GM23248 (cell line): ENCODE results near the gene TAB2. TPM values are rescaled to one million over a fixed set of nuclear protein-coding genes. Genes with fewer than 3 reads are reported as not detected.

ENCODE experiments used
- DNase-seq: peaks from one replicate; pipeline ENCODE4 v3.0.0-alpha.2; 2015
- H2AFZ ChIP-seq: fragments of 200-600 bp; sonication (generic); 2 replicates; pipeline ENCODE4 v1.6.1; 2016; ENCODE audit warnings: antibody characterized with exemption
- H3F3A ChIP-seq: fragments of 200-600 bp; sonication (generic); 2 replicates; pipeline ENCODE4 v1.6.1; 2016; ENCODE audit warnings: mild to moderate bottlenecking, antibody characterized with exemption, mixed run types; ENCODE audit not compliant: insufficient read depth
- H3K27ac ChIP-seq: fragments of 200-600 bp; sonication (generic); 2 replicates; pipeline ENCODE4 v1.5.1; 2016; ENCODE audit warnings: mild to moderate bottlenecking
- H3K27me3 ChIP-seq: fragments of 200-600 bp; sonication (generic); replicated peaks from 2 replicates; pipeline ENCODE4 v1.6.1; 2016; ENCODE audit warnings: mild to moderate bottlenecking; ENCODE audit not compliant: insufficient read depth
- H3K36me3 ChIP-seq: fragments of 200-600 bp; sonication (generic); 2 replicates; pipeline ENCODE4 v1.6.1; 2016; ENCODE audit warnings: low read depth, mild to moderate bottlenecking
- H3K4me1 ChIP-seq: fragments of 200-600 bp; sonication (generic); 2 replicates; pipeline ENCODE4 v1.6.1; 2016; ENCODE audit warnings: mild to moderate bottlenecking; ENCODE audit not compliant: insufficient read depth
- H3K4me2 ChIP-seq: fragments of 200-600 bp; sonication (generic); one replicate; pipeline ENCODE4 v1.6.1; 2016; ENCODE audit warnings: mild to moderate bottlenecking; ENCODE audit not compliant: unreplicated experiment
- H3K4me3 ChIP-seq: fragments of 200-600 bp; sonication (generic); 2 replicates; pipeline ENCODE4 v1.5.1; 2016; ENCODE audit warnings: mild to moderate bottlenecking
- H3K79me2 ChIP-seq: fragments of 200-600 bp; sonication (generic); 2 replicates; pipeline ENCODE4 v1.6.1; 2016; ENCODE audit warnings: mild to moderate bottlenecking; ENCODE audit not compliant: insufficient read depth
- H3K9ac ChIP-seq: fragments of 200-600 bp; sonication (generic); 2 replicates; pipeline ENCODE4 v1.6.1; 2016; ENCODE audit warnings: mild to moderate bottlenecking
- H3K9me2 ChIP-seq: fragments of 200-600 bp; sonication (generic); 2 replicates; pipeline ENCODE4 v1.6.1; 2016; ENCODE audit warnings: mixed run types, mild to moderate bottlenecking, moderate library complexity; ENCODE audit not compliant: insufficient read depth
- H3K9me3 ChIP-seq: fragments of 200-600 bp; sonication (generic); one replicate; pipeline ENCODE4 v1.6.1; 2017; ENCODE audit warnings: low read depth
- H4K20me1 ChIP-seq: fragments of 200-600 bp; sonication (generic); 2 replicates; pipeline ENCODE4 v1.6.0; 2016; ENCODE audit not compliant: insufficient read depth
- EZH2 ChIP-seq: fragments of 200-600 bp; sonication (generic); IDR thresholded peaks from 2 replicates; pipeline ENCODE4 v1.6.1; 2018; ENCODE audit warnings: antibody characterized with exemption, mild to moderate bottlenecking; ENCODE audit not compliant: insufficient read depth, poor library complexity, severe bottlenecking
- EZH2phosphoT487 ChIP-seq: fragments of 200-600 bp; sonication (generic); IDR thresholded peaks from 2 replicates; pipeline ENCODE4 v1.6.1; 2018; ENCODE audit warnings: antibody characterized with exemption, moderate library complexity, mild to moderate bottlenecking, low read depth; ENCODE audit not compliant: insufficient read depth
- WGBS, 2 experiments: methylation state at CpG; one replicate each; pipeline ENCODE4 v1.1.6; 2015 to 2017; ENCODE audit warnings: low lambda C conversion rate in 2 of 2, low coverage in 1 of 2; ENCODE audit errors: missing lambda C conversion rate in 2 of 2; 5-methylcytosine and 5-hydroxymethylcytosine counted together
- in situ Hi-C: fragments of 300-500 bp; cut with MboI; formaldehyde crosslinking; loops from 2 replicates; pipeline ENCODE4 v1.15.0; 2020
- polyA plus RNA-seq: library from polyadenylated mRNA; unstranded; fragments of >200 nt; fragmentation: Nextera tagmentation; extraction: Ambion mirVana; gene quantifications from 2 replicates; pipeline ENCODE4 v1.2.1, GENCODE V29; 2016
- total RNA-seq: library from RNA; depleted of rRNA; stranded (reverse); fragments of >200 nt; shearing (Covaris generic); gene quantifications from 2 replicates; pipeline ENCODE4 v1.2.3, GENCODE V29; 2014

TAB2 gene
- total and polyA plus RNA-seq, 2 experiments from 2014 or later = 11.6 to 28.4 TPM

GRCh38 chr6:149331871-149332270, 14.4 kb downstream of the TAB2 start:
- Histone ChIP-seq H3K4me2 (peak overlapping the region; percentile 59), H3K9me2 (no peaks in the 10 kb centered on the region), H2AFZ (no peak overlapping the region), H3K4me1 (peaks cover 55% of the 10 kb centered on the region), H4K20me1 (peaks cover 48% of the 10 kb centered on the region), H3K9ac (0 out of 2 replicates have a peak overlapping the region, but pooled peaks have one; percentile 24), H3K4me3 (peak overlapping the region; percentile 25; the same call in 1 of the 2 replicates), H3K27ac (peak overlapping the region; percentile 58), H3K9me3 (no peaks in the 10 kb centered on the region), H3K79me2 (peaks cover 99% of the 10 kb centered on the region), H3F3A (peaks cover 62% of the 10 kb centered on the region), H3K36me3 (no peaks in the 10 kb centered on the region), H3K27me3 (no peaks in the 10 kb centered on the region)
- WGBS, 2 experiments = 44 to 69% methylated on average over 2 of the region's 2 CpGs
- peak; percentile 67 for DNase-seq
- in situ Hi-C loops = no loop called here
- TF ChIP-seq EZH2 (no peak), EZH2phosphoT487 (no peak)

GRCh38 chr6:149332602-149333265, 15.2 kb downstream of the TAB2 start:
- WGBS, 2 experiments = 78 to 80% methylated on average over 5 of the region's 5 CpGs
- no peak overlapping the region for H3K9ac ChIP-seq
- peak overlapping the region; percentile 59 for H3K4me2 ChIP-seq
- H2AFZ ChIP-seq = no peak overlapping the region
- H4K20me1 ChIP-seq = peaks cover 42% of the 10 kb centered on the region
- H3K9me2 ChIP-seq = no peaks in the 10 kb centered on the region
- H3K9me3 ChIP-seq = no peaks in the 10 kb centered on the region
- peak overlapping the region; percentile 58; the same call in 1 of the 2 replicates for H3K27ac ChIP-seq
- H3K4me3 ChIP-seq = no peak overlapping the region
- H3K36me3 ChIP-seq = no peaks in the 10 kb centered on the region
- peaks cover 63% of the 10 kb centered on the region for H3K4me1 ChIP-seq
- in situ Hi-C loops = no loop called here
- peak; percentile 50 for DNase-seq
- TF ChIP-seq EZH2 (no peak), EZH2phosphoT487 (no peak)
- H3K27me3 ChIP-seq = no peaks in the 10 kb centered on the region
- peaks cover 99% of the 10 kb centered on the region for H3K79me2 ChIP-seq
- H3F3A ChIP-seq = peaks cover 69% of the 10 kb centered on the region

- 88 to 94% methylated on average over 4 of the region's 4 CpGs for WGBS, 2 experiments
- Histone ChIP-seq H3K4me3 (no peak overlapping the region), H3F3A (peaks cover 72% of the 10 kb centered on the region), H3K9me2 (no peaks in the 10 kb centered on the region), H3K4me1 (peaks cover 68% of the 10 kb centered on the region), H3K36me3 (no peaks in the 10 kb centered on the region), H3K27ac (no peak overlapping the region), H4K20me1 (peaks cover 40% of the 10 kb centered on the region), H2AFZ (no peak overlapping the region), H3K4me2 (peak overlapping the region; percentile 9), H3K9ac (no peak overlapping the region), H3K9me3 (no peaks in the 10 kb centered on the region), H3K79me2 (peaks cover 99% of the 10 kb centered on the region), H3K27me3 (no peaks in the 10 kb centered on the region)
- TF ChIP-seq EZH2 (no peak), EZH2phosphoT487 (no peak)
- in situ Hi-C loops = no loop called here
- no peak for DNase-seq
These were observed 15.7 kb downstream of the TAB2 start for GRCh38 chr6:149333266-149333620.

GRCh38 chr6:149334201-149334600, 16.7 kb downstream of the TAB2 start:
- no peaks in the 10 kb centered on the region for H3K9me2 ChIP-seq
- WGBS, 2 experiments = 39% methylated on average over 3 of the region's 3 CpGs
- in situ Hi-C loops = no loop called here
- H3K4me1 ChIP-seq = peaks cover 68% of the 10 kb centered on the region
- no peaks in the 10 kb centered on the region for H3K36me3 ChIP-seq
- no peak overlapping the region for H3K9ac ChIP-seq
- TF ChIP-seq EZH2phosphoT487 = no peak
- no peak for TF ChIP-seq EZH2
- H3K27ac ChIP-seq = peak overlapping the region; percentile 43
- peaks cover 99% of the 10 kb centered on the region for H3K79me2 ChIP-seq
- peaks cover 72% of the 10 kb centered on the region for H3F3A ChIP-seq
- H3K4me2 ChIP-seq = peak overlapping the region; percentile 56
- no peak overlapping the region for H2AFZ ChIP-seq
- DNase-seq = peak; percentile 60
- H3K9me3 ChIP-seq = no peaks in the 10 kb centered on the region
- H3K4me3 ChIP-seq = no peak overlapping the region
- no peaks in the 10 kb centered on the region for H3K27me3 ChIP-seq
- H4K20me1 ChIP-seq = peaks cover 43% of the 10 kb centered on the region

- Histone ChIP-seq H3F3A (peaks cover 72% of the 10 kb centered on the region), H3K27me3 (no peaks in the 10 kb centered on the region), H3K4me1 (peaks cover 68% of the 10 kb centered on the region), H3K9me2 (no peaks in the 10 kb centered on the region), H3K9me3 (no peaks in the 10 kb centered on the region), H3K79me2 (peaks cover 99% of the 10 kb centered on the region), H3K9ac (no peak overlapping the region), H4K20me1 (peaks cover 41% of the 10 kb centered on the region), H2AFZ (no peak overlapping the region), H3K4me2 (peak overlapping the region; percentile 56), H3K27ac (peak overlapping the region; percentile 43), H3K4me3 (no peak overlapping the region), H3K36me3 (no peaks in the 10 kb centered on the region)
- TF ChIP-seq EZH2phosphoT487 (no peak), EZH2 (no peak)
- peak; percentile 89 for DNase-seq
- in situ Hi-C loops = no loop called here
- WGBS, 2 experiments = 0 to 1% methylated on average over 2 of the region's 2 CpGs
These were observed 17.2 kb downstream of the TAB2 start for GRCh38 chr6:149334682-149335160.
